Caco-2 (cell line): Measurements from ENCODE around the gene ARID2. TPM values are rescaled to one million over a fixed set of nuclear protein-coding genes. Genes with fewer than 3 reads are reported as not detected.

Source experiments
- BruUV-seq: library from RNA; stranded (reverse); fragments of 400-500 nt; replicated peaks from 2 replicates; lab custom pipeline; 2021; lab: Mats Ljungman, UMichigan
- CTCF ChIA-PET: fragments of 300-600 bp; sonication (Branson Sonifier 250); formaldehyde crosslinking; loops from one replicate; lab custom pipeline; 2022; ENCODE audit warnings: antibody characterized with exemption; lab: Charles Lee
- POLR2A ChIA-PET: fragments of 300-600 bp; sonication (Branson Sonifier 250); formaldehyde crosslinking; loops from one replicate; lab custom pipeline; 2022; ENCODE audit warnings: antibody characterized with exemption; lab: Charles Lee
- DNase-seq, 2 experiments: peaks; one replicate each; pipeline versions ENCODE4 v3.0.0 to v3.0.0-alpha.2; 2020 to 2022
- H3K27me3 ChIP-seq: replicated peaks from 2 replicates; pipeline ENCODE4 v1.6.0; 2011; ENCODE audit warnings: low read length; ENCODE audit not compliant: control insufficient read depth, insufficient read depth
- H3K36me3 ChIP-seq: 2 replicates; pipeline ENCODE4 v1.5.1; 2011; ENCODE audit warnings: low read length; ENCODE audit not compliant: control insufficient read depth, insufficient read depth
- H3K4me1 ChIP-seq: fragments of 250-450 bp; sonication (Bioruptor Pico); 2 replicates; pipeline ENCODE4 v1.5.1; 2020; ENCODE audit warnings: mild to moderate bottlenecking
- H3K4me3 ChIP-seq: 2 replicates; pipeline ENCODE4 v1.5.1; 2011; ENCODE audit warnings: low read depth, mild to moderate bottlenecking, control low read depth, low read length
- H3K9me3 ChIP-seq: fragments of 250-450 bp; sonication (Bioruptor Pico); 2 replicates; pipeline ENCODE4 v1.5.1; 2020; ENCODE audit warnings: mild to moderate bottlenecking, moderate library complexity
- H3K27ac Mint-ChIP-seq: one replicate; pipeline ENCODE4 v1.8.0; 2022; ENCODE audit warnings: mixed read lengths; ENCODE audit not compliant: unreplicated experiment
- H3K27me3 Mint-ChIP-seq: one replicate; pipeline ENCODE4 v1.8.0; 2022; ENCODE audit warnings: mixed read lengths; ENCODE audit not compliant: insufficient read depth, unreplicated experiment
- H3K36me3 Mint-ChIP-seq: one replicate; pipeline ENCODE4 v1.8.0; 2022; ENCODE audit warnings: mild to moderate bottlenecking, mixed read lengths; ENCODE audit not compliant: insufficient read depth, unreplicated experiment
- H3K4me1 Mint-ChIP-seq: one replicate; pipeline ENCODE4 v1.8.0; 2022; ENCODE audit warnings: low read depth, mixed read lengths; ENCODE audit not compliant: unreplicated experiment
- H3K4me3 Mint-ChIP-seq: one replicate; pipeline ENCODE4 v1.8.0; 2022; ENCODE audit warnings: mild to moderate bottlenecking, moderate library complexity, mixed read lengths; ENCODE audit not compliant: unreplicated experiment
- H3K9me3 Mint-ChIP-seq: one replicate; pipeline ENCODE4 v1.8.0; 2022; ENCODE audit warnings: mixed read lengths; ENCODE audit not compliant: unreplicated experiment
- intact Hi-C: fragments of 100-400 bp; cut with micrococcal nuclease; formaldehyde crosslinking; loops from one replicate; pipeline ENCODE4 v1.10.0; 2022; ENCODE audit not compliant: unreplicated experiment
- total RNA-seq: library from RNA; stranded (reverse); gene quantifications from 2 replicates; pipeline ENCODE4 v1.2.3, GENCODE V29; 2022
- TF ChIP-seq, protein P1 (sequence below), 2 experiments: fragments of 200-600 bp in 1 of 2; IDR thresholded peaks; 1 replicate in 1 of 2; 2 replicates in 1 of 2; pipeline versions ENCODE4 v1.5.1 to v1.8.0; 2011 to 2022; ENCODE audit warnings: antibody characterized with exemption in 1 of 2, control low read depth in 1 of 2, inconsistent platforms in 1 of 2, low read depth in 1 of 2, low read length in 1 of 2, mild to moderate bottlenecking in 1 of 2, moderate library complexity in 1 of 2; ENCODE audit not compliant: insufficient read depth in 1 of 2, severe bottlenecking in 1 of 2, unreplicated experiment in 1 of 2

Gene ARID2
- total RNA-seq, 1 experiment from 2014 or later = 53.9 TPM

DNA sequence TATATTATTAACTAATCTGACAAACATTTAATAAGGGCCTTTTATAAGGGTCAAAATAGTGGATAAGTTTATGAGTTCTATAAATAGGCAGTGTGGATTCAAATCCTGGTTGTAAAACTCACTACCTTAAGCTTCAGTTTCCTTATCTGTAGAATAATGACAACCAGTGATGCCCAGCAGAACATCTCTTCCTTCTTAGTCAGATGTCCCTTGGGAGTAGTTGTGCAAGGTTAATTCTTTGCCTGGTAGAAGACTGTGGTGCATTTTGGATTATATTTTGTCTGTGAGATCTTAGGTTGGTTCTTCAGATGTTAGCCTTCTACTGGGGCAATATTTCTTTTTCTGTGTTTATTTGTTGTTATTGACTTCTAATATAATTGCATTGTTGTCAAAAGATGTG is 59.5 kb downstream of the ARID2 start:
- CTCF ChIA-PET = no interaction called here

DNA sequence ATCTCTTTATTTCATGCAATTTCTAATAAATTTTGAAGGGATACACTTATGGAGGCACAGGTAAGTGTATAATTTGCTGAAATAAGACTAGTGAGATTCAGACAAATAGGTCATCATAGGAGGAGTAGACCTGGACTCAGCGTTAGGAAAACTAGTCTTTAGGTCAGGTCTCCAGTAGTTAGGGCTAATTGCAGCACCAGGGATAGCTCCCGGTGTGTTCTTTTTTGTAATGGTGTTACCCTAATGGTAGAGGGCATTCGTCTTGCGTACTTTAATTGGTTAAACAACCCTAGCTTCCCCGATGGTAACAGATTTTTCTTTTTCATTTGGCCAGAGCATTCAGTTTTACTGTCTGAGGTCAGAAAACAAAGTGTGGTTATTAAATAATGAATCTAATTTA is 64.9 kb downstream of the ARID2 start:
- Mint-ChIP-seq H3K27ac (no peak overlapping the region), H3K9me3 (peaks cover 9% of the 10 kb centered on the region), H3K4me3 (no peak overlapping the region), H3K27me3 (no peaks in the 10 kb centered on the region), H3K36me3 (peaks cover 7% of the 10 kb centered on the region), H3K4me1 (peaks cover 7% of the 10 kb centered on the region)
- ChIA-PET CTCF (no interaction called here), POLR2A (no interaction called here)
- intact Hi-C loops = no loop called here
- H3K4me1 ChIP-seq = no peaks in the 10 kb centered on the region
- no peak overlapping the region for H3K4me3 ChIP-seq
- TF ChIP-seq, protein P1, sequence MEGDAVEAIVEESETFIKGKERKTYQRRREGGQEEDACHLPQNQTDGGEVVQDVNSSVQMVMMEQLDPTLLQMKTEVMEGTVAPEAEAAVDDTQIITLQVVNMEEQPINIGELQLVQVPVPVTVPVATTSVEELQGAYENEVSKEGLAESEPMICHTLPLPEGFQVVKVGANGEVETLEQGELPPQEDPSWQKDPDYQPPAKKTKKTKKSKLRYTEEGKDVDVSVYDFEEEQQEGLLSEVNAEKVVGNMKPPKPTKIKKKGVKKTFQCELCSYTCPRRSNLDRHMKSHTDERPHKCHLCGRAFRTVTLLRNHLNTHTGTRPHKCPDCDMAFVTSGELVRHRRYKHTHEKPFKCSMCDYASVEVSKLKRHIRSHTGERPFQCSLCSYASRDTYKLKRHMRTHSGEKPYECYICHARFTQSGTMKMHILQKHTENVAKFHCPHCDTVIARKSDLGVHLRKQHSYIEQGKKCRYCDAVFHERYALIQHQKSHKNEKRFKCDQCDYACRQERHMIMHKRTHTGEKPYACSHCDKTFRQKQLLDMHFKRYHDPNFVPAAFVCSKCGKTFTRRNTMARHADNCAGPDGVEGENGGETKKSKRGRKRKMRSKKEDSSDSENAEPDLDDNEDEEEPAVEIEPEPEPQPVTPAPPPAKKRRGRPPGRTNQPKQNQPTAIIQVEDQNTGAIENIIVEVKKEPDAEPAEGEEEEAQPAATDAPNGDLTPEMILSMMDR (IDR thresholded peaks at IDR 0.05; ENCODE audit: insufficient read depth in 1 of 2, low read depth in 1 of 2, low read length in 1 of 2, severe bottlenecking in 1 of 2, unreplicated experiment in 1 of 2) = no peak
- no TSS peak for BruUV-seq
- DNase-seq = no peak
- no peaks in the 10 kb centered on the region for H3K27me3 ChIP-seq
- no peaks in the 10 kb centered on the region for H3K36me3 ChIP-seq
- no peaks in the 10 kb centered on the region for H3K9me3 ChIP-seq

More for the DNA sequence above, 59.5 kb downstream of the ARID2 start:
- TF ChIP-seq, protein P1 (IDR thresholded peaks at IDR 0.05; ENCODE audit: insufficient read depth in 1 of 2, low read depth in 1 of 2, low read length in 1 of 2, severe bottlenecking in 1 of 2, unreplicated experiment in 1 of 2) = no peak
- Mint-ChIP-seq H3K9me3 (no peaks in the 10 kb centered on the region), H3K27ac (no peak overlapping the region), H3K4me1 (no peaks in the 10 kb centered on the region), H3K36me3 (no peaks in the 10 kb centered on the region), H3K4me3 (no peak overlapping the region), H3K27me3 (no peaks in the 10 kb centered on the region)
- Histone ChIP-seq H3K9me3 (no peaks in the 10 kb centered on the region), H3K27me3 (no peaks in the 10 kb centered on the region), H3K4me1 (no peaks in the 10 kb centered on the region), H3K36me3 (no peaks in the 10 kb centered on the region), H3K4me3 (no peak overlapping the region)
- DNase-seq = no peak
- POLR2A ChIA-PET = no interaction called here
- BruUV-seq = no TSS peak
- intact Hi-C loops = no loop called here

DNA sequence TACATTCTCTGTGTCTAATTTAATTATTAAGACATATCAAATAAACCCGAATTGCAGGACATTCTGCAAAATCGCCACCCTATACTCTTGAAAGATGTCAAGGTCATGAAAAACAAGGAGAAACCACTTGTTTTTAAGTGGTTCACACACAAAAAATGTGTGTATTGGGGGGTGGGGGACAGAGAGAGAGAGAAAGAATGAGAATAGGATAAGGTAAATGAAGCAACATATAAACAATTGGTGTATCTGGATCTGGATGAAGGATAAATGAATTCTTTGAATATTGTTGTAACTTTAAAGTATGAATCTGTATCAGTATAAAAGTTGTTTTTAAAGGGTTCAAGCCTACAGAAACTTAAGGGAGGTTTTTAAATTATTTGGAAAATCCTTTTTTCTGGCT is 72.1 kb downstream of the ARID2 start:
- Histone ChIP-seq H3K9me3 (peaks cover 4% of the 10 kb centered on the region; the same call in 1 of the 2 replicates), H3K36me3 (no peaks in the 10 kb centered on the region), H3K27me3 (no peaks in the 10 kb centered on the region), H3K4me1 (no peaks in the 10 kb centered on the region), H3K4me3 (no peak overlapping the region)
- intact Hi-C loops = no loop called here
- H3K27ac Mint-ChIP-seq = no peak overlapping the region
- peaks cover 4% of the 10 kb centered on the region for H3K4me1 Mint-ChIP-seq
- no peaks in the 10 kb centered on the region for H3K27me3 Mint-ChIP-seq
- no peak for DNase-seq
- no TSS peak for BruUV-seq
- TF ChIP-seq, protein P1 (IDR thresholded peaks at IDR 0.05; ENCODE audit: insufficient read depth in 1 of 2, low read depth in 1 of 2, low read length in 1 of 2, severe bottlenecking in 1 of 2, unreplicated experiment in 1 of 2) = no peak
- peaks cover 6% of the 10 kb centered on the region for H3K36me3 Mint-ChIP-seq
- H3K4me3 Mint-ChIP-seq = no peak overlapping the region
- POLR2A ChIA-PET = no interaction called here
- no peaks in the 10 kb centered on the region for H3K9me3 Mint-ChIP-seq
- CTCF ChIA-PET = no interaction called here
